B cell (primary cell): ENCODE measurements around the gene MAP7. TPM values are rescaled to one million over a fixed set of nuclear protein-coding genes. Genes with fewer than 3 reads are reported as not detected.

Experiments used
- ATAC-seq: fragments of 200-7000 bp; cut with Tn5 transposase; one replicate; pipeline ENCODE4 v1.10.0; 2021; ENCODE audit warnings: low read depth, mild to moderate bottlenecking, moderate number of reproducible peaks, moderate library complexity
- CTCF ChIA-PET: fragments of 350-600 bp; sonication (Branson Sonifier 250); formaldehyde crosslinking; loops from one replicate; lab custom pipeline; 2021; ENCODE audit warnings: antibody characterized with exemption, inconsistent platforms; lab: Charles Lee
- POLR2A ChIA-PET: fragments of 350-600 bp; sonication (Branson Sonifier 250); formaldehyde crosslinking; loops from one replicate; lab custom pipeline; 2021; ENCODE audit warnings: antibody characterized with exemption; lab: Charles Lee
- DNase-seq: peaks from one replicate; pipeline ENCODE4 v3.0.0; 2013
- H2AFZ ChIP-seq: 2 replicates; pipeline ENCODE4 v1.6.1; 2012; ENCODE audit warnings: mild to moderate bottlenecking, low read depth, low read length; ENCODE audit not compliant: insufficient read depth, poor library complexity, severe bottlenecking
- H3K27ac ChIP-seq, 2 donors: 1 replicate in 1 of 2; 2 replicates in 1 of 2; pipeline ENCODE4 v1.5.1; 2012 to 2013; ENCODE audit warnings: low read length in 2 of 2, mild to moderate bottlenecking in 2 of 2, moderate library complexity in 1 of 2
- H3K27me3 ChIP-seq, 4 experiments: fragments of 200-600 bp in 1 of 4; sonication (generic) in 1 of 4; replicated peaks in 1 of 4; 1 replicate in 2 of 4; 2 replicates in 2 of 4; pipeline versions ENCODE4 v1.6.1 to v1.7.0; 2013 to 2016; ENCODE audit warnings: low read length in 3 of 4, mild to moderate bottlenecking in 2 of 4, mixed read lengths in 1 of 4, moderate library complexity in 1 of 4; ENCODE audit not compliant: insufficient read depth in 4 of 4, control insufficient read depth in 3 of 4; ENCODE audit errors: control extremely low read depth in 1 of 4
- H3K36me3 ChIP-seq, 2 experiments: replicated peaks in 1 of 2; 1 replicate in 1 of 2; 2 replicates in 1 of 2; pipeline versions ENCODE4 v1.6.1 to v1.7.1; 2013; ENCODE audit warnings: low read length in 1 of 2; ENCODE audit not compliant: insufficient read depth in 2 of 2, control insufficient read depth in 1 of 2; ENCODE audit errors: control extremely low read depth in 1 of 2, extremely low read depth in 1 of 2
- H3K4me1 ChIP-seq, 2 donors: fragments of 200-600 bp in 1 of 2; sonication (generic) in 1 of 2; 1 replicate in 1 of 2; 2 replicates in 1 of 2; pipeline versions ENCODE4 v1.5.1 to v1.6.1; 2013 to 2017; ENCODE audit warnings: low read length in 2 of 2; ENCODE audit not compliant: control insufficient read depth in 2 of 2, insufficient read depth in 2 of 2
- H3K4me2 ChIP-seq: replicated peaks from 2 replicates; pipeline ENCODE3; 2012; ENCODE audit warnings: mild to moderate bottlenecking, low read depth, low read length; ENCODE audit not compliant: poor library complexity, severe bottlenecking
- H3K4me3 ChIP-seq, 5 experiments: fragments of 200-600 bp in 1 of 5; sonication (generic) in 1 of 5; 1 replicate in 3 of 5; 2 replicates in 2 of 5; pipeline versions ENCODE4 v1.5.1 to v1.7.0; 2011 to 2016; ENCODE audit warnings: low read length in 4 of 5, mild to moderate bottlenecking in 4 of 5, low read depth in 2 of 5, control low read depth in 1 of 5, moderate library complexity in 1 of 5; ENCODE audit not compliant: insufficient read depth in 1 of 5; ENCODE audit errors: control extremely low read depth in 1 of 5, extremely low read depth in 1 of 5
- H3K79me2 ChIP-seq: fragments of 200-600 bp; sonication (generic); one replicate; pipeline ENCODE4 v1.6.0; 2016; ENCODE audit warnings: low read length; ENCODE audit not compliant: control insufficient read depth, insufficient read depth
- H3K9ac ChIP-seq: fragments of 200-600 bp; sonication (generic); 2 replicates; pipeline ENCODE4 v1.6.1; 2017; ENCODE audit warnings: mild to moderate bottlenecking, low read length, moderate library complexity
- H3K9me3 ChIP-seq, 3 donors: one replicate each; pipeline versions ENCODE4 v1.6.1 to v1.7.1; 2013; ENCODE audit warnings: low read length in 2 of 3; ENCODE audit not compliant: control insufficient read depth in 2 of 3, insufficient read depth in 1 of 3; ENCODE audit errors: control extremely low read depth in 1 of 3
- H4K20me1 ChIP-seq: 2 replicates; pipeline ENCODE4 v1.6.0; 2012; ENCODE audit warnings: mild to moderate bottlenecking, low read length; ENCODE audit not compliant: insufficient read depth, control insufficient read depth, poor library complexity, severe bottlenecking
- H3K27ac Mint-ChIP-seq: one replicate; pipeline ENCODE4 v1.8.0; 2021; ENCODE audit warnings: mixed read lengths
- H3K27me3 Mint-ChIP-seq: one replicate; pipeline ENCODE4 v1.8.0; 2021; ENCODE audit warnings: mixed read lengths
- H3K4me1 Mint-ChIP-seq: one replicate; pipeline ENCODE4 v1.8.0; 2021; ENCODE audit warnings: mixed read lengths
- H3K4me3 Mint-ChIP-seq: one replicate; pipeline ENCODE4 v1.8.0; 2021; ENCODE audit warnings: mixed read lengths
- H3K9me3 Mint-ChIP-seq: one replicate; pipeline ENCODE4 v1.8.0; 2022; ENCODE audit warnings: mixed read lengths; ENCODE audit not compliant: insufficient read depth
- EZH2 ChIP-seq: IDR thresholded peaks from 2 replicates; pipeline ENCODE4 v1.6.1; 2012; ENCODE audit warnings: borderline replicate concordance, low read depth, mild to moderate bottlenecking, moderate library complexity, low read length; ENCODE audit not compliant: insufficient read depth, poor library complexity, severe bottlenecking
- WGBS: methylation state at CpG from one replicate; pipeline ENCODE4 v1.1.5; 2013; ENCODE audit warnings: missing lambda C conversion rate; ENCODE audit not compliant: insufficient coverage; 5-methylcytosine and 5-hydroxymethylcytosine counted together
- intact Hi-C: fragments of 100-400 bp; cut with micrococcal nuclease; formaldehyde crosslinking; loops from one replicate; pipeline ENCODE4 v1.10.0; 2022
- polyA plus RNA-seq: library from polyadenylated mRNA; depleted of rRNA; stranded (reverse); fragments of >200 nt; gene quantifications from 2 replicates; pipeline ENCODE4 v1.2.3, GENCODE V29; 2012
- total RNA-seq, 2 donors: library from RNA; stranded (reverse); fragments of 120-200 nt in 1 of 2; gene quantifications; 1 replicate in 1 of 2; 2 replicates in 1 of 2; pipeline versions ENCODE4 v1.2.3 to v1.2.4, GENCODE V29; 2013 to 2022
- TF ChIP-seq, protein P1 (sequence below): fragments of 200-600 bp; IDR thresholded peaks from one replicate; pipeline ENCODE4 v1.8.0; 2022; ENCODE audit warnings: antibody characterized with exemption, mild to moderate bottlenecking

MAP7 gene
- total and polyA plus RNA-seq, 2 donors (not counting 1 experiment from before 2014, with no cell fraction given) = 0.34 to 0.64 TPM

DNA sequence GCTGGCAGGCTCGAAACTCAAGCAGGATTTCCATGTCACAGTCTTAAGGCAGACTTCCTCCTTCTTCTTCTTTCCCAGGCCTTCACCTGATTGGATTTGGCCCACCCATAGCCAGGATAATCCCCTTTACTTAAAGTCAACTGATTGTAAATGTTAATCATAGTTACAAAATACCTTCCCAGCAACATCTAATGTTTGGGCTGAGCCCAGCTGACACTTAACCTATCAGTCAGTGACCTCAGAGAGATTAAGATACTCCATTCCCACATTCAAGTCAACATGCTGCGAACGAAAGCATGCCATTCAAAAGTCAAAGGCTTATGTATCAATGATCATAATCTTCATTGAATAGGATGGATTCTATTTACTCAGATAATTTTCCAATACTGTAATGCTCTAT, 16.0 kb downstream of the MAP7 start:
- DNase-seq (no peak), ATAC-seq (no peak)
- Mint-ChIP-seq H3K9me3 (peaks cover 2% of the 10 kb centered on the region), H3K4me3 (no peak overlapping the region), H3K27me3 (peaks cover 12% of the 10 kb centered on the region), H3K4me1 (no peaks in the 10 kb centered on the region), H3K27ac (no peak overlapping the region)
- TF ChIP-seq, protein P1, sequence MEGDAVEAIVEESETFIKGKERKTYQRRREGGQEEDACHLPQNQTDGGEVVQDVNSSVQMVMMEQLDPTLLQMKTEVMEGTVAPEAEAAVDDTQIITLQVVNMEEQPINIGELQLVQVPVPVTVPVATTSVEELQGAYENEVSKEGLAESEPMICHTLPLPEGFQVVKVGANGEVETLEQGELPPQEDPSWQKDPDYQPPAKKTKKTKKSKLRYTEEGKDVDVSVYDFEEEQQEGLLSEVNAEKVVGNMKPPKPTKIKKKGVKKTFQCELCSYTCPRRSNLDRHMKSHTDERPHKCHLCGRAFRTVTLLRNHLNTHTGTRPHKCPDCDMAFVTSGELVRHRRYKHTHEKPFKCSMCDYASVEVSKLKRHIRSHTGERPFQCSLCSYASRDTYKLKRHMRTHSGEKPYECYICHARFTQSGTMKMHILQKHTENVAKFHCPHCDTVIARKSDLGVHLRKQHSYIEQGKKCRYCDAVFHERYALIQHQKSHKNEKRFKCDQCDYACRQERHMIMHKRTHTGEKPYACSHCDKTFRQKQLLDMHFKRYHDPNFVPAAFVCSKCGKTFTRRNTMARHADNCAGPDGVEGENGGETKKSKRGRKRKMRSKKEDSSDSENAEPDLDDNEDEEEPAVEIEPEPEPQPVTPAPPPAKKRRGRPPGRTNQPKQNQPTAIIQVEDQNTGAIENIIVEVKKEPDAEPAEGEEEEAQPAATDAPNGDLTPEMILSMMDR = no peak
- no peak for TF ChIP-seq EZH2
- H3K9ac ChIP-seq = no peak overlapping the region
- no CpG with 5 or more reads among the region's 3 CpGs for WGBS
- no peaks in the 10 kb centered on the region for H3K9me3 ChIP-seq
- intact Hi-C loops = no loop called here
- no peaks in the 10 kb centered on the region for H3K79me2 ChIP-seq
- H3K4me3 ChIP-seq = no peak overlapping the region
- H3K27me3 ChIP-seq = no peaks in the 10 kb centered on the region
- ChIA-PET CTCF (no interaction called here), POLR2A (no interaction called here)
- H4K20me1 ChIP-seq = no peaks in the 10 kb centered on the region
- H3K36me3 ChIP-seq = no peaks in the 10 kb centered on the region
- no peak overlapping the region for H2AFZ ChIP-seq
- no peak overlapping the region for H3K27ac ChIP-seq
- no peaks in the 10 kb centered on the region for H3K4me1 ChIP-seq
- H3K4me2 ChIP-seq = no peak overlapping the region

DNA sequence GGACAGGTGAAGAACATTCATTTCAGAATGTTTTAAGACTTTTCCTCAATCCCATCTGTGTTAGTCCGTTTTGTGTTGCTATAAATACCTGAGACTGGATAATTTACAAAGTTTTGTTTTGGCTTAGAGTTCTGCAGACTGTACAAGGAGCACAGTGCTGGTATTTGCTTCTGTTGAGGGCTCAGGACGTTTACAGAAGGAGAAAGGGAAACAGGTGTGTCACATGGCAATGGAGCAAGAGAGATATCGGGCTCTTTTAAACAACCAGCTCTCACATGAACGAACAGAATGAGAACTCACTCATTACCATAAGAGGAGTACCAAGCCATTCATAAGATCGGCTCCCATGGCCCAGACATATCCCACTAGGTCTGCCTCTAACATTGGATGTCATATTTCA, 16.7 kb downstream of the MAP7 start:
- no peaks in the 10 kb centered on the region for H3K9me3 ChIP-seq
- no peak overlapping the region for H3K4me2 ChIP-seq
- no peaks in the 10 kb centered on the region for H3K27me3 ChIP-seq
- ChIA-PET POLR2A (no interaction called here), CTCF (no interaction called here)
- H4K20me1 ChIP-seq = no peaks in the 10 kb centered on the region
- H3K79me2 ChIP-seq = no peaks in the 10 kb centered on the region
- no peak overlapping the region for H3K9ac ChIP-seq
- Mint-ChIP-seq H3K27me3 (peaks cover 12% of the 10 kb centered on the region), H3K9me3 (peaks cover 2% of the 10 kb centered on the region), H3K4me3 (no peak overlapping the region), H3K27ac (no peak overlapping the region), H3K4me1 (no peaks in the 10 kb centered on the region)
- intact Hi-C loops = no loop called here
- H3K4me1 ChIP-seq = no peaks in the 10 kb centered on the region
- TF ChIP-seq, protein P1 = no peak
- no peak for TF ChIP-seq EZH2
- H3K27ac ChIP-seq = no peak overlapping the region
- H3K36me3 ChIP-seq = no peaks in the 10 kb centered on the region
- WGBS = 31% methylated on average over 4 of the region's 5 CpGs
- no peak for DNase-seq
- no peak overlapping the region for H3K4me3 ChIP-seq
- no peak overlapping the region for H2AFZ ChIP-seq
- ATAC-seq = no peak
